GM23338 (cell line): ENCODE data around the gene SAT1. TPM values are rescaled to one million over a fixed set of nuclear protein-coding genes. Genes with fewer than 3 reads are reported as not detected.

Experiments
- ATAC-seq: fragments of 200-7000 bp; cut with Tn5 transposase; 3 replicates; pipeline ENCODE4 v1.9.1; 2020
- DNase-seq: peaks from one replicate; pipeline ENCODE4 v3.0.0-alpha.2; 2015; ENCODE audit warnings: low spot score
- H2AFZ ChIP-seq: fragments of 200-600 bp; sonication (generic); 2 replicates; pipeline ENCODE4 v1.8.0; 2016; ENCODE audit warnings: antibody characterized with exemption, mild to moderate bottlenecking, moderate library complexity
- H3F3A ChIP-seq: fragments of 200-600 bp; sonication (generic); replicated peaks from 2 replicates; pipeline ENCODE4 v1.8.0; 2017; ENCODE audit warnings: antibody characterized with exemption, mixed run types, low read depth
- H3K27ac ChIP-seq: fragments of 200-600 bp; sonication (generic); 2 replicates; pipeline ENCODE4 v1.6.1; 2016; ENCODE audit warnings: low read depth
- H3K27me3 ChIP-seq: fragments of 200-600 bp; sonication (generic); 2 replicates; pipeline ENCODE4 v1.8.0; 2016; ENCODE audit warnings: mild to moderate bottlenecking, mixed run types, moderate library complexity; ENCODE audit not compliant: insufficient read depth
- H3K36me3 ChIP-seq: fragments of 200-600 bp; sonication (generic); 2 replicates; pipeline ENCODE4 v1.8.0; 2016; ENCODE audit warnings: mild to moderate bottlenecking; ENCODE audit not compliant: insufficient read depth
- H3K4me1 ChIP-seq: fragments of 200-600 bp; sonication (generic); 2 replicates; pipeline ENCODE4 v1.8.0; 2016; ENCODE audit warnings: mild to moderate bottlenecking, moderate library complexity; ENCODE audit not compliant: insufficient read depth
- H3K4me2 ChIP-seq: fragments of 200-600 bp; sonication (generic); 2 replicates; pipeline ENCODE4 v1.7.1; 2017; ENCODE audit warnings: mixed run types
- H3K4me3 ChIP-seq: fragments of 200-600 bp; sonication (generic); 2 replicates; pipeline ENCODE4 v1.6.1; 2016; ENCODE audit warnings: mixed run types
- H3K79me2 ChIP-seq: fragments of 200-600 bp; sonication (generic); replicated peaks from 2 replicates; pipeline ENCODE4 v1.8.0; 2017; ENCODE audit warnings: mild to moderate bottlenecking; ENCODE audit not compliant: insufficient read depth
- H3K9me2 ChIP-seq: fragments of 200-600 bp; sonication (generic); 2 replicates; pipeline ENCODE4 v1.8.0; 2017; ENCODE audit not compliant: insufficient read depth
- H4K20me1 ChIP-seq: fragments of 200-600 bp; sonication (generic); replicated peaks from 2 replicates; pipeline ENCODE4 v1.8.0; 2017; ENCODE audit warnings: mild to moderate bottlenecking; ENCODE audit not compliant: insufficient read depth
- H3K27ac Mint-ChIP-seq: 2 replicates; pipeline ENCODE4 v1.8.0; 2020; ENCODE audit warnings: inconsistent platforms, mild to moderate bottlenecking, moderate library complexity, mixed read lengths
- H3K27me3 Mint-ChIP-seq: 3 replicates; pipeline ENCODE4 v1.8.0; 2022; ENCODE audit warnings: low read depth, mild to moderate bottlenecking, moderate library complexity, mixed read lengths, inconsistent platforms; ENCODE audit not compliant: insufficient read depth, poor library complexity
- H3K36me3 Mint-ChIP-seq: 3 replicates; pipeline ENCODE4 v1.8.0; 2021; ENCODE audit warnings: low read depth, mild to moderate bottlenecking, inconsistent platforms, moderate library complexity, mixed read lengths
- H3K4me1 Mint-ChIP-seq: 3 replicates; pipeline ENCODE4 v1.8.0; 2020; ENCODE audit warnings: mild to moderate bottlenecking, inconsistent platforms, mixed read lengths
- H3K4me3 Mint-ChIP-seq: 3 replicates; pipeline ENCODE4 v1.8.0; 2021; ENCODE audit warnings: moderate library complexity, mild to moderate bottlenecking, inconsistent platforms, mixed read lengths
- H3K9me3 Mint-ChIP-seq: 3 replicates; pipeline ENCODE4 v1.8.0; 2020; ENCODE audit warnings: moderate library complexity, mild to moderate bottlenecking, inconsistent platforms, mixed read lengths
- CREB1 ChIP-seq: fragments of 250-450 bp; sonication (Bioruptor Pico); IDR thresholded peaks from 2 replicates; pipeline ENCODE4 v1.5.0; 2020; ENCODE audit warnings: low read depth, mild to moderate bottlenecking, moderate library complexity
- JUNB ChIP-seq: IDR thresholded peaks from one replicate; pipeline ENCODE4 v1.6.1; 2016; ENCODE audit warnings: antibody characterized with exemption; ENCODE audit not compliant: unreplicated experiment
- NANOG ChIP-seq: IDR thresholded peaks from 2 replicates; pipeline ENCODE4 v1.6.1; 2016; ENCODE audit warnings: antibody characterized with exemption, borderline replicate concordance
- POLR2AphosphoS5 ChIP-seq: IDR thresholded peaks from 2 replicates; pipeline ENCODE4 v1.6.1; 2016; ENCODE audit warnings: antibody characterized with exemption, low read depth
- STAT1 ChIP-seq: IDR thresholded peaks from one replicate; pipeline ENCODE4 v1.6.1; 2016; ENCODE audit warnings: antibody characterized with exemption; ENCODE audit not compliant: unreplicated experiment
- ZNF331 ChIP-seq: fragments of 250-450 bp; sonication (Bioruptor Pico); IDR thresholded peaks from 2 replicates; pipeline ENCODE4 v1.5.0; 2020; ENCODE audit warnings: low read depth, mild to moderate bottlenecking, moderate library complexity
- long read RNA-seq: library from polyadenylated mRNA; unstranded; transcript quantifications from one replicate; pipeline ENCODE4 v2.0.0, GENCODE V29; 2020; ENCODE audit not compliant: unreplicated experiment
- polyA plus RNA-seq: library from polyadenylated mRNA; unstranded; fragments of >200 nt; fragmentation: Nextera tagmentation; extraction: Ambion mirVana; gene quantifications from 2 replicates; pipeline ENCODE4 v1.2.1, GENCODE V29; 2016
- total RNA-seq: library from RNA; depleted of rRNA; stranded (reverse); fragments of >200 nt; shearing (Covaris generic); gene quantifications from 2 replicates; pipeline ENCODE4 v1.2.3, GENCODE V29; 2014; rRNA removed
- TF ChIP-seq, protein P1 (sequence below), 2 experiments: fragments of 200-600 bp in 1 of 2; sonication (generic) in 1 of 2; conservative IDR thresholded peaks; 2 replicates each; pipeline versions ENCODE4 v1.5.1 to v1.6.1; 2016 to 2017; ENCODE audit warnings: antibody characterized with exemption in 2 of 2, low read depth in 2 of 2, mild to moderate bottlenecking in 2 of 2, moderate library complexity in 1 of 2
- TF ChIP-seq, protein P2 (sequence below): fragments of 250-450 bp; sonication (Bioruptor Pico); IDR thresholded peaks from 2 replicates; pipeline ENCODE4 v1.5.0; 2020; ENCODE audit warnings: mild to moderate bottlenecking, moderate library complexity

The SAT1 gene
- total RNA-seq = 44.1 and 54.5 TPM in 2 replicates
- polyA plus RNA-seq = 91.9 and 101 TPM in 2 replicates
- long read RNA-seq, transcript SAT1-204 (6 exons, 1,065 nt) = major isoform, 48 of 53 reads
- long read RNA-seq, partial matches to known transcripts = 0 of 53 reads
- long read RNA-seq, other reads (novel, unspliced or antisense) = 1 of 53 reads

DNA sequence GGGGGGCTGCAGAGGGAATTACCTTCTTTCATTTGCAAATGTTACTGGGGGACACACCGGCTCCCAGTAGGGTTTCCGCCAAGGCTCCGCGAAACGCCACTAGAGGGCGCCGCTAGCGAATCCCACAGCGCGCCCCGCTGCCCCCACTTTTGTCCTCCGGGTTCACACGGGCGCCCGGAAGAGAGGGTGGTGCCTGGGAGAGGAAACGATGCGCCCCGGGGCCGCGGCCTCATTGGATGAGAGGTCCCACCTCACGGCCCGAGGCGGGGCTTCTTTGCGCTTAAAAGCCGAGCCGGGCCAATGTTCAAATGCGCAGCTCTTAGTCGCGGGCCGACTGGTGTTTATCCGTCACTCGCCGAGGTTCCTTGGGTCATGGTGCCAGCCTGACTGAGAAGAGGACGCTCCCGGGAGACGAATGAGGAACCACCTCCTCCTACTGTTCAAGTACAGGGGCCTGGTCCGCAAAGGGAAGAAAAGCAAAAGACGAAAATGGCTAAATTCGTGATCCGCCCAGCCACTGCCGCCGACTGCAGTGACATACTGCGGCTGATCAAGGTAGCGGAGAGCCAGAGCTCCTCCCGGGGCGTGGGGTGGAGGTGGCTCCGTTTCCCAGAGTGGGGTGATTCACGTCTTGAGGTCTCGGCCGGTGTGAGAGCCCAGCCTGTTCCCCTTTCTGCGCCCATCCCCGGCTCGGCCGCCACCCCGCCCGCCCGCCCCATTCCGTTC lies at the start of gene SAT1:
Gene SAT1 (plus strand): TSS at position 311 of the 726 bp plus-strand sequence. CDS start 179 bp downstream, at position 490.
- Histone ChIP-seq H4K20me1 (no peaks in the 10 kb centered on the region), H3K4me3 (peak within 1 kb of the TSS; percentile 75), H3K9me2 (no peaks in the 10 kb centered on the region), H3K4me2 (peak within 1 kb of the TSS; percentile 77), H3K27ac (peak within 1 kb of the TSS; percentile 51; the same call in 1 of the 2 replicates), H3K36me3 (no peaks in the 10 kb centered on the region), H3K4me1 (no peaks in the 10 kb centered on the region), H3F3A (no peaks in the 10 kb centered on the region), H3K79me2 (peaks cover 4% of the 10 kb centered on the region; the same call in 1 of the 2 replicates), H2AFZ (no peak within 1 kb of the TSS), H3K27me3 (no peaks in the 10 kb centered on the region)
- DNase-seq = peak; percentile 95
- peak; percentile 98 for ATAC-seq
- H3K36me3 Mint-ChIP-seq = peaks cover 8% of the 10 kb centered on the region; the same call in 2 of the 3 replicates
- no peaks in the 10 kb centered on the region for H3K27me3 Mint-ChIP-seq
- peak within 1 kb of the TSS; percentile 95 for H3K27ac Mint-ChIP-seq
- no peaks in the 10 kb centered on the region for H3K9me3 Mint-ChIP-seq
- no peak for TF ChIP-seq JUNB
- TF ChIP-seq POLR2AphosphoS5 = peak; percentile 97
- TF ChIP-seq, protein P1, sequence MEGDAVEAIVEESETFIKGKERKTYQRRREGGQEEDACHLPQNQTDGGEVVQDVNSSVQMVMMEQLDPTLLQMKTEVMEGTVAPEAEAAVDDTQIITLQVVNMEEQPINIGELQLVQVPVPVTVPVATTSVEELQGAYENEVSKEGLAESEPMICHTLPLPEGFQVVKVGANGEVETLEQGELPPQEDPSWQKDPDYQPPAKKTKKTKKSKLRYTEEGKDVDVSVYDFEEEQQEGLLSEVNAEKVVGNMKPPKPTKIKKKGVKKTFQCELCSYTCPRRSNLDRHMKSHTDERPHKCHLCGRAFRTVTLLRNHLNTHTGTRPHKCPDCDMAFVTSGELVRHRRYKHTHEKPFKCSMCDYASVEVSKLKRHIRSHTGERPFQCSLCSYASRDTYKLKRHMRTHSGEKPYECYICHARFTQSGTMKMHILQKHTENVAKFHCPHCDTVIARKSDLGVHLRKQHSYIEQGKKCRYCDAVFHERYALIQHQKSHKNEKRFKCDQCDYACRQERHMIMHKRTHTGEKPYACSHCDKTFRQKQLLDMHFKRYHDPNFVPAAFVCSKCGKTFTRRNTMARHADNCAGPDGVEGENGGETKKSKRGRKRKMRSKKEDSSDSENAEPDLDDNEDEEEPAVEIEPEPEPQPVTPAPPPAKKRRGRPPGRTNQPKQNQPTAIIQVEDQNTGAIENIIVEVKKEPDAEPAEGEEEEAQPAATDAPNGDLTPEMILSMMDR (conservative IDR thresholded peaks at IDR 0.05; ENCODE audit: low read depth in 2 of 2) = peak; percentile 62 to 73
- 0 out of 2 replicates have a peak, but pooled peaks have one; percentile 10 for TF ChIP-seq NANOG
- TF ChIP-seq CREB1 = peak; percentile 57
- TF ChIP-seq STAT1 = no peak
- peak within 1 kb of the TSS; percentile 94 for H3K4me3 Mint-ChIP-seq
- H3K4me1 Mint-ChIP-seq = peaks cover 13% of the 10 kb centered on the region; the same call in 2 of the 3 replicates

DNA sequence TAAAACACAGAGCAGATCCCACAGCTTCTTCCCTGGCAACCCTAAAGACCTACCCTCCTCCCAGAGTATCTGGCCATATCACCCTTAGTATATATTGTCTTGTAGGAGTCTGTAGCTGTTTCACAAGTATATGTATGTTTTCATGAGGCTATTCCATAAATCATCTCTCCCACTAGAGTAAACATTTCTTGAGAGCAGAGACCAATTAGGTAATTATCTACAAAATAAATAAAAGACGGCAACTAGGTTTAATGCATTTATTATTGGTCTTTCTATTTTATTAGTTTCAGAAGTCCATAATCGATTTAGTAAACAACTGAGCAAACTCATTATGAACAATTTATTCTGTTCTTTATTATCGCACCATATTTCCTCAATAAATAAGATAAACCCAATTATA lies 46.9 kb upstream of the SAT1 start:
- no peaks in the 10 kb centered on the region for H3K36me3 ChIP-seq
- ATAC-seq = no peak
- peaks cover 6% of the 10 kb centered on the region for H3K4me1 Mint-ChIP-seq
- H3K4me1 ChIP-seq = peaks cover 4% of the 10 kb centered on the region; the same call in 1 of the 2 replicates
- no peak overlapping the region for H3K27ac Mint-ChIP-seq
- no peaks in the 10 kb centered on the region for H4K20me1 ChIP-seq
- no peak overlapping the region for H3K27ac ChIP-seq
- H3K36me3 Mint-ChIP-seq = peaks cover 12% of the 10 kb centered on the region
- no peaks in the 10 kb centered on the region for H3K9me2 ChIP-seq
- H3K4me3 ChIP-seq = no peak overlapping the region
- no peak overlapping the region for H3K4me3 Mint-ChIP-seq
- peaks cover 55% of the 10 kb centered on the region for H3K79me2 ChIP-seq
- H3K4me2 ChIP-seq = no peak overlapping the region
- H3K27me3 Mint-ChIP-seq = peaks cover 3% of the 10 kb centered on the region
- H2AFZ ChIP-seq = no peak overlapping the region
- H3F3A ChIP-seq = no peaks in the 10 kb centered on the region
- DNase-seq = no peak
- H3K27me3 ChIP-seq = no peaks in the 10 kb centered on the region
- no peaks in the 10 kb centered on the region for H3K9me3 Mint-ChIP-seq
- TF ChIP-seq STAT1 (no peak), NANOG (no peak), ZNF331 (CRISPR knock-in tag) (no peak)
- TF ChIP-seq, protein P2, sequence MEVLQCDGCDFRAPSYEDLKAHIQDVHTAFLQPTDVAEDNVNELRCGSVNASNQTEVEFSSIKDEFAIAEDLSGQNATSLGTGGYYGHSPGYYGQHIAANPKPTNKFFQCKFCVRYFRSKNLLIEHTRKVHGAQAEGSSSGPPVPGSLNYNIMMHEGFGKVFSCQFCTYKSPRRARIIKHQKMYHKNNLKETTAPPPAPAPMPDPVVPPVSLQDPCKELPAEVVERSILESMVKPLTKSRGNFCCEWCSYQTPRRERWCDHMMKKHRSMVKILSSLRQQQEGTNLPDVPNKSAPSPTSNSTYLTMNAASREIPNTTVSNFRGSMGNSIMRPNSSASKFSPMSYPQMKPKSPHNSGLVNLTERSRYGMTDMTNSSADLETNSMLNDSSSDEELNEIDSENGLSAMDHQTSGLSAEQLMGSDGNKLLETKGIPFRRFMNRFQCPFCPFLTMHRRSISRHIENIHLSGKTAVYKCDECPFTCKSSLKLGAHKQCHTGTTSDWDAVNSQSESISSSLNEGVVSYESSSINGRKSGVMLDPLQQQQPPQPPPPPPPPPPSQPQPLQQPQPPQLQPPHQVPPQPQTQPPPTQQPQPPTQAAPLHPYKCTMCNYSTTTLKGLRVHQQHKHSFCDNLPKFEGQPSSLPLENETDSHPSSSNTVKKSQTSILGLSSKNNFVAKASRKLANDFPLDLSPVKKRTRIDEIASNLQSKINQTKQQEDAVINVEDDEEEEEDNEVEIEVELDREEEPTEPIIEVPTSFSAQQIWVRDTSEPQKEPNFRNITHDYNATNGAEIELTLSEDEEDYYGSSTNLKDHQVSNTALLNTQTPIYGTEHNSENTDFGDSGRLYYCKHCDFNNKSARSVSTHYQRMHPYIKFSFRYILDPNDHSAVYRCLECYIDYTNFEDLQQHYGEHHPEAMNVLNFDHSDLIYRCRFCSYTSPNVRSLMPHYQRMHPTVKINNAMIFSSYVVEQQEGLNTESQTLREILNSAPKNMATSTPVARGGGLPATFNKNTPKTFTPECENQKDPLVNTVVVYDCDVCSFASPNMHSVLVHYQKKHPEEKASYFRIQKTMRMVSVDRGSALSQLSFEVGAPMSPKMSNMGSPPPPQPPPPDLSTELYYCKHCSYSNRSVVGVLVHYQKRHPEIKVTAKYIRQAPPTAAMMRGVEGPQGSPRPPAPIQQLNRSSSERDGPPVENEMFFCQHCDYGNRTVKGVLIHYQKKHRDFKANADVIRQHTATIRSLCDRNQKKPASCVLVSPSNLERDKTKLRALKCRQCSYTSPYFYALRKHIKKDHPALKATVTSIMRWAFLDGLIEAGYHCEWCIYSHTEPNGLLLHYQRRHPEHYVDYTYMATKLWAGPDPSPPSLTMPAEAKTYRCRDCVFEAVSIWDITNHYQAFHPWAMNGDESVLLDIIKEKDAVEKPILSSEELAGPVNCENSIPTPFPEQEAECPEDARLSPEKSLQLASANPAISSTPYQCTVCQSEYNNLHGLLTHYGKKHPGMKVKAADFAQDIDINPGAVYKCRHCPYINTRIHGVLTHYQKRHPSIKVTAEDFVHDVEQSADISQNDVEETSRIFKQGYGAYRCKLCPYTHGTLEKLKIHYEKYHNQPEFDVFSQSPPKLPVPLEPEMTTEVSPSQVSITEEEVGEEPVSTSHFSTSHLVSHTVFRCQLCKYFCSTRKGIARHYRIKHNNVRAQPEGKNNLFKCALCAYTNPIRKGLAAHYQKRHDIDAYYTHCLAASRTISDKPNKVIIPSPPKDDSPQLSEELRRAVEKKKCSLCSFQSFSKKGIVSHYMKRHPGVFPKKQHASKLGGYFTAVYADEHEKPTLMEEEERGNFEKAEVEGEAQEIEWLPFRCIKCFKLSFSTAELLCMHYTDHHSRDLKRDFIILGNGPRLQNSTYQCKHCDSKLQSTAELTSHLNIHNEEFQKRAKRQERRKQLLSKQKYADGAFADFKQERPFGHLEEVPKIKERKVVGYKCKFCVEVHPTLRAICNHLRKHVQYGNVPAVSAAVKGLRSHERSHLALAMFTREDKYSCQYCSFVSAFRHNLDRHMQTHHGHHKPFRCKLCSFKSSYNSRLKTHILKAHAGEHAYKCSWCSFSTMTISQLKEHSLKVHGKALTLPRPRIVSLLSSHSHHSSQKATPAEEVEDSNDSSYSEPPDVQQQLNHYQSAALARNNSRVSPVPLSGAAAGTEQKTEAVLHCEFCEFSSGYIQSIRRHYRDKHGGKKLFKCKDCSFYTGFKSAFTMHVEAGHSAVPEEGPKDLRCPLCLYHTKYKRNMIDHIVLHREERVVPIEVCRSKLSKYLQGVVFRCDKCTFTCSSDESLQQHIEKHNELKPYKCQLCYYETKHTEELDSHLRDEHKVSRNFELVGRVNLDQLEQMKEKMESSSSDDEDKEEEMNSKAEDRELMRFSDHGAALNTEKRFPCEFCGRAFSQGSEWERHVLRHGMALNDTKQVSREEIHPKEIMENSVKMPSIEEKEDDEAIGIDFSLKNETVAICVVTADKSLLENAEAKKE (CRISPR knock-in tag) = no peak
